ENCODE results near the gene NMNAT3.

NMNAT3 gene

DNA sequence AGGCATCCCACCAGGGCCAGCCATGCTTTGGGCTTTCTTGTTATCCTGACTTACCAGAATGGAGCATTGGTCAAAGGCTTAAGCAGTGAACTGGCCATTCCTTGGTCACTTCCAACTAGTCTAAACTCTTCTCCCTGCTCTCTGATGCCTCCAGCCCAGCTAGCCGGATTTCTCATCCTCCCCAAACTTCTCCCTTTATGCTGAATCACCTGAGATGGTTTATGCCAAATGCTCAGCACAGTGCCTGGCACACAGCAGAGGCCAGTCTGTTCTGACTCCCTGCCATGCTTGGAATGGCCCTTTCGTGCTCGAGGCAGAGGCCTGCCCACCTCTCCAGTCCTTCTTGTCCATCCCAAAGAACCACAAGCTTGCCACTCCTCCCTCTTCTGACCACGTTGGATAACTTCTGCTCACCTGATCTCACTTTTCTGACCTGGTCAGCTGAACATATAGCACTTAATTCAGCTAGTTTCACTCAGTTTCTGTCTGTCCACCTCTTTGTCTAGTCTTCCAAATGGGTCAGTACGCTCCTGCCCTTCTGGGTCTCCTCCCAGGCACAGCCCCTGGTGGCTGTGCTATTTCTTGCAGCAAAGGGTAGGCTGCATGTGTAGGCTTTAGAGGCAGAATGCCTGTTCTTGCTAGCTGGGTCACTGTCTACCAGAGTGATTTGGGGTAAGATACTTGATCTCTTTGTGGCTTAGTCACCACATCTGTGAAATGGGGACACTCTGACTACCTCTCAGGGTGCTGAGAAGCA lies 136.1 kb downstream of the NMNAT3 start:
- Histone ChIP-seq H3K4me3 (ENCODE audit: low read depth in 1 of 2, low read length in 1 of 2) (no peak overlapping the region), H3K4me1 (ENCODE audit: control insufficient read depth in 1 of 2, insufficient read depth in 1 of 2, low read depth in 1 of 2, low read length in 1 of 2) (peaks cover 4 to 10% of the 10 kb centered on the region in 2 experiments), H3K27me3 (peaks cover 69% of the 10 kb centered on the region), H3K36me3 (no peaks in the 10 kb centered on the region), H3K27ac (no peak overlapping the region), H3K9me3 (no peaks in the 10 kb centered on the region)
- TF ChIP-seq, protein P1, sequence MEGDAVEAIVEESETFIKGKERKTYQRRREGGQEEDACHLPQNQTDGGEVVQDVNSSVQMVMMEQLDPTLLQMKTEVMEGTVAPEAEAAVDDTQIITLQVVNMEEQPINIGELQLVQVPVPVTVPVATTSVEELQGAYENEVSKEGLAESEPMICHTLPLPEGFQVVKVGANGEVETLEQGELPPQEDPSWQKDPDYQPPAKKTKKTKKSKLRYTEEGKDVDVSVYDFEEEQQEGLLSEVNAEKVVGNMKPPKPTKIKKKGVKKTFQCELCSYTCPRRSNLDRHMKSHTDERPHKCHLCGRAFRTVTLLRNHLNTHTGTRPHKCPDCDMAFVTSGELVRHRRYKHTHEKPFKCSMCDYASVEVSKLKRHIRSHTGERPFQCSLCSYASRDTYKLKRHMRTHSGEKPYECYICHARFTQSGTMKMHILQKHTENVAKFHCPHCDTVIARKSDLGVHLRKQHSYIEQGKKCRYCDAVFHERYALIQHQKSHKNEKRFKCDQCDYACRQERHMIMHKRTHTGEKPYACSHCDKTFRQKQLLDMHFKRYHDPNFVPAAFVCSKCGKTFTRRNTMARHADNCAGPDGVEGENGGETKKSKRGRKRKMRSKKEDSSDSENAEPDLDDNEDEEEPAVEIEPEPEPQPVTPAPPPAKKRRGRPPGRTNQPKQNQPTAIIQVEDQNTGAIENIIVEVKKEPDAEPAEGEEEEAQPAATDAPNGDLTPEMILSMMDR (IDR thresholded peaks at IDR 0.05) = no peak

- H3K4me3 ChIP-seq (ENCODE audit: low read depth in 1 of 2, low read length in 1 of 2) = no peak overlapping the region
- TF ChIP-seq, protein P1 (IDR thresholded peaks at IDR 0.05) = no peak
- peaks cover 77% of the 10 kb centered on the region for H3K27me3 ChIP-seq
- H3K27ac ChIP-seq = no peak overlapping the region
- no peaks in the 10 kb centered on the region for H3K9me3 ChIP-seq
- peaks cover 4 to 10% of the 10 kb centered on the region in 2 experiments for H3K4me1 ChIP-seq (ENCODE audit: control insufficient read depth in 1 of 2, insufficient read depth in 1 of 2, low read depth in 1 of 2, low read length in 1 of 2)
- no peaks in the 10 kb centered on the region for H3K36me3 ChIP-seq
Observed at GRCh38 chr3:139540651-139541531, 136.9 kb downstream of the NMNAT3 start.

GRCh38 chr3:139538733-139539132 lies 139.0 kb downstream of the NMNAT3 start:
- no peak overlapping the region for H3K4me3 ChIP-seq (ENCODE audit: low read depth in 1 of 2, low read length in 1 of 2)
- H3K9me3 ChIP-seq = no peaks in the 10 kb centered on the region
- no peaks in the 10 kb centered on the region for H3K36me3 ChIP-seq
- TF ChIP-seq, protein P1 (IDR thresholded peaks at IDR 0.05) = no peak
- peaks cover 4 to 10% of the 10 kb centered on the region in 2 experiments for H3K4me1 ChIP-seq (ENCODE audit: control insufficient read depth in 1 of 2, insufficient read depth in 1 of 2, low read depth in 1 of 2, low read length in 1 of 2)
- H3K27ac ChIP-seq = no peak overlapping the region
- peaks cover 77% of the 10 kb centered on the region for H3K27me3 ChIP-seq

GRCh38 chr3:139537795-139538621 lies 139.8 kb downstream of the NMNAT3 start:
- Histone ChIP-seq H3K4me3 (ENCODE audit: low read depth in 1 of 2, low read length in 1 of 2) (no peak overlapping the region), H3K27me3 (peaks cover 77% of the 10 kb centered on the region), H3K36me3 (no peaks in the 10 kb centered on the region), H3K27ac (no peak overlapping the region), H3K4me1 (ENCODE audit: control insufficient read depth in 1 of 2, insufficient read depth in 1 of 2, low read depth in 1 of 2, low read length in 1 of 2) (peaks cover 4 to 10% of the 10 kb centered on the region in 2 experiments), H3K9me3 (no peaks in the 10 kb centered on the region)
- TF ChIP-seq, protein P1 (IDR thresholded peaks at IDR 0.05) = no peak

DNA sequence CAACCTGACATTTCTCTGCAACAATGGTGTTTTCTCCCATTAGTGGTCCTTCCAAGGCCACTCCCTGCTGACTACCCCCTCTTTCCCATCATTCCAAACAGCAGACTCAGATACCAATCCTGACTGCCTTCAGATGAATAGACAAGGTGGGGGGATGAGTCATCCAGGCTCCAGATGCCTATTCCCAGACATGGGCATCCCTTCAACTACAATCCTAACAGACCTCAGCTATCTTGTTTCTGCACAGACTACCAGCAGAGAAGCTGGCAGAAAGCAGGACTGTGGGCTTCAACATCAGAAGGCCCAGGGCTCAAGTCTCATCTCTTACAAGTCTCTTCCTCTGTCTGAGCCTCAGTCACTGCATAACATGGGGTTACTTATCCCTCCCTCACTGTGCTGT lies 140.4 kb downstream of the NMNAT3 start:
- H3K4me1 ChIP-seq (ENCODE audit: control insufficient read depth in 1 of 2, insufficient read depth in 1 of 2, low read depth in 1 of 2, low read length in 1 of 2) = peaks cover 4 to 10% of the 10 kb centered on the region in 2 experiments
- TF ChIP-seq, protein P1 (IDR thresholded peaks at IDR 0.05) = no peak
- H3K9me3 ChIP-seq = no peaks in the 10 kb centered on the region
- no peak overlapping the region for H3K4me3 ChIP-seq (ENCODE audit: low read depth in 1 of 2, low read length in 1 of 2)
- no peak overlapping the region for H3K27ac ChIP-seq
- peaks cover 72% of the 10 kb centered on the region for H3K27me3 ChIP-seq
- no peaks in the 10 kb centered on the region for H3K36me3 ChIP-seq
